Coronary artery (tissue), 2 donors: Measurements from ENCODE around the gene SMG7.

Experiments
- DNase-seq: peaks from one replicate; pipeline ENCODE4 v3.0.0-alpha.2; 2017; ENCODE audit warnings: low spot score
- H3K27ac ChIP-seq, 2 donors: fragments of 200-600 bp; sonication (generic); one replicate each; pipeline ENCODE4 v1.5.1; 2016 to 2019
- H3K4me3 ChIP-seq: fragments of 200-600 bp; sonication (generic); 2 replicates; pipeline ENCODE4 v1.5.1; 2016; ENCODE audit warnings: mild to moderate bottlenecking, moderate library complexity
- TF ChIP-seq, protein P1 (sequence below): fragments of 200-600 bp; sonication (generic); IDR thresholded peaks from one replicate; pipeline ENCODE4 v1.5.1; 2019; ENCODE audit warnings: antibody characterized with exemption

Gene SMG7

DNA sequence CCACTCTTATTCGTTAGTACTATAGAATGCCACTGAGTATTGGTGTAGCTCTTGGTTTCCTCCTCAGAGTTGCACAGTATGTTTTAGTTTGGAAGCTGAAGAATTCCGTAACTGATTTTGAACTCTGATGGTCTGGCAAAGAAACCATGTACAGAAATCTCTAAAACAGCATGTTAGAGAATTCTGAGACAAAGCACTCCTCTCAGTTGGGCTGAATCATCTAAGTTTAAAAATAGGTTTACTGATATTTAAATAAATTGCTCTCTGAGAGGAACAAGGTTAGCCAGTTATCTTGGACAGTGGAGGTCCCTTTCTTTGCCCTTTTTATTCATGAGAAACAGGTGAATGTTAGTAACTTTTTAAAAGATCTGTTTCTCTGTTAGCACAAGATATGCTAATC is 74.1 kb downstream of the SMG7 start:
- TF ChIP-seq, protein P1, sequence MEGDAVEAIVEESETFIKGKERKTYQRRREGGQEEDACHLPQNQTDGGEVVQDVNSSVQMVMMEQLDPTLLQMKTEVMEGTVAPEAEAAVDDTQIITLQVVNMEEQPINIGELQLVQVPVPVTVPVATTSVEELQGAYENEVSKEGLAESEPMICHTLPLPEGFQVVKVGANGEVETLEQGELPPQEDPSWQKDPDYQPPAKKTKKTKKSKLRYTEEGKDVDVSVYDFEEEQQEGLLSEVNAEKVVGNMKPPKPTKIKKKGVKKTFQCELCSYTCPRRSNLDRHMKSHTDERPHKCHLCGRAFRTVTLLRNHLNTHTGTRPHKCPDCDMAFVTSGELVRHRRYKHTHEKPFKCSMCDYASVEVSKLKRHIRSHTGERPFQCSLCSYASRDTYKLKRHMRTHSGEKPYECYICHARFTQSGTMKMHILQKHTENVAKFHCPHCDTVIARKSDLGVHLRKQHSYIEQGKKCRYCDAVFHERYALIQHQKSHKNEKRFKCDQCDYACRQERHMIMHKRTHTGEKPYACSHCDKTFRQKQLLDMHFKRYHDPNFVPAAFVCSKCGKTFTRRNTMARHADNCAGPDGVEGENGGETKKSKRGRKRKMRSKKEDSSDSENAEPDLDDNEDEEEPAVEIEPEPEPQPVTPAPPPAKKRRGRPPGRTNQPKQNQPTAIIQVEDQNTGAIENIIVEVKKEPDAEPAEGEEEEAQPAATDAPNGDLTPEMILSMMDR = no peak
- DNase-seq = no peak
- H3K4me3 ChIP-seq = no peak overlapping the region
- peak overlapping the region; percentile 23 to 70 for H3K27ac ChIP-seq

DNA sequence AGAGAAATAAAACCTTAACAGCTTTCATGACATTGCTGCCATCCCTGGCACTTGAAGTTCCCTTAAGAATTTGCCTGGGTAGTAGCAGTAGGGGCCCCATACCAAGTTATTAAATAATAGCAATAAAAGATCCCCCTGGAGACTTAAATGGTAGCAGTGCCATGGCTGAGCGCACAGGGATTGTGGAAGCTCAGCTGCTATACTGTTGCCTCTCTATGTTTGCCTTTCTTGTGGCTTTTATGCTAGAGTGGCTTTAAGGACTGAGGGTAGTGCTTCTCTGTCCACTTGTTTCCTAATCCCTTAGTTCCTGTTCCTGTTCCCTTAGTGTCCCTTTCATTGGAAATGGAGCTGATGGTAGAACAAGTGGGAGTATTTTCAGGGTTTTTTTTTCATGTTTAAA is 75.8 kb downstream of the SMG7 start:
- no peak for DNase-seq
- Histone ChIP-seq H3K27ac (no peak overlapping the region), H3K4me3 (no peak overlapping the region)
- TF ChIP-seq, protein P1 = no peak

DNA sequence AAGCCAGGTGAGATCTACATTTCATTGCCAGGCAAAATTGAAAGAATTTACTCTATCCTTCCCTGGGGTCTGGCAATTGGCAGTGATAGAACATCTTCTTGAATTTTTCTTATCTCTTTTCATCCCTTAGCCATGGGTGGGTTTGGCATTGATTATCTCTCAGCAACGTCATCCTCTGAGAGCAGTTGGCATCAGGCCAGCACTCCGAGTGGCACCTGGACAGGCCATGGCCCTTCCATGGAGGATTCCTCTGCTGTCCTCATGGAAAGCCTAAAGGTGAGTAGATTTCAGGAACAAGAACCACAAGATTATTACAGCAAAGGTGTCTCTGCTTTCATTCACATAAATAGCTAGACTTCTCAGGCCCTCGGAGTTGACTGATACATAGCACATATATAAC is 78.6 kb downstream of the SMG7 start:
- Histone ChIP-seq H3K27ac (no peak overlapping the region), H3K4me3 (no peak overlapping the region)
- DNase-seq = no peak
- TF ChIP-seq, protein P1 = no peak

DNA sequence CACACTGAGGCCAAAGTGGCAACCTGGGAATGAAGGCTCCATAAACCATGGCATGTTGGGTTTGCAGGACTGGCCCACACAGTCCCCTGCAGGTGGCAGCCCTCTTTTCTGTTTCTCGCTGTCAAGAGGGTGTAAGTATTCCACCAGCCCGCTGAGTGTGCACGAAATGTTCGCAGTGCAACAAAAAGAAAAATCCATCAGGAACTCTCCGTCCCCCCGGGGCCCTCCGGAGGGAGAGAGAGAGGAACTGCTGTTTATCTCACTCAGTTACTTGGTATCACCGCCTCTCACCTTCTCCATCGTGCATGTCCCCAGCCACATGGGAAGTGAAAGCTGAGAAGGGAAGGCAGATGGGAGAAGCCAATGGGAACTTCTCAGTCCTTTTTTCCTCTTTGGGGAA is 79.6 kb downstream of the SMG7 start:
- H3K27ac ChIP-seq = no peak overlapping the region
- H3K4me3 ChIP-seq = no peak overlapping the region
- DNase-seq = no peak
- TF ChIP-seq, protein P1 = no peak

DNA sequence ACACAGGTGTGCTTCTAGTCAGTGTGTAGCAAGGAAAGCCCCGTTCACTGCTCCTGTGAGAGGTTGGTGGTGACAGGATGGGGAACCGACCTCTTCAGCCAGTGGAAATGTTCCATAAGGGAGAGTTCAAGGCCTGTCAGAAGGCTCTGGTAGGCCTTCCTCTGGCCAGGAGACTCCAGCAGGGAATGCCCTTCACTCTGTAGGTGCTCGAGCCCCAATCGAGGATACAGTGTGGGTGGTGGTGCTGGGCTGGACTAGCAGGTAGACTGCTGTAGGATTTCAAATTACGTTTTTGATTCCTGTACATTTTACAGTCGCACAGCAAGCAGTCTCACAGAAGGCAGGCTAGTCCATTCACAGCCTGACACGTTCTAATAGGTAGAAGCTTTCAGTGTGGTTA is 80.1 kb downstream of the SMG7 start:
- Histone ChIP-seq H3K27ac (no peak overlapping the region), H3K4me3 (no peak overlapping the region)
- no peak for DNase-seq
- TF ChIP-seq, protein P1 = no peak

DNA sequence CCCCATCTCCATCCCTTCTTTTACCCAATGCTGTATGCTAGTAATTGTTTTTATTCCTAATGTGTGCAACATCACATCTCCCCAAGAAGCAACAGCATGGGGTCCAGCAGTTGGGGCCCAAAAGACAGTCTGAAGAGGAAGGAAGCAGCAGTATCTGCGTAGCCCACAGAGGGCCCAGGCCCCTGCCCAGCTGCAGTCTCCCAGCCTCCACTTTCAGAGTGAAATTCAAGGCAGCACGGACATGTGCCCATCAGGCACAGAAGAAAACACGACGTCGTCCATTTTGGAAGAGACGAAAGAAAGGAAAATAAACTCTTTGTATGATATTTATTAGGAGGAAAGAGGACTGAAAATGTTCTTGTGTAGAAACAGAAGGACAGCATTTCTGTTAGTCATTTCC is 80.6 kb downstream of the SMG7 start:
- DNase-seq = no peak
- TF ChIP-seq, protein P1 = no peak
- Histone ChIP-seq H3K27ac (no peak overlapping the region), H3K4me3 (no peak overlapping the region)

DNA sequence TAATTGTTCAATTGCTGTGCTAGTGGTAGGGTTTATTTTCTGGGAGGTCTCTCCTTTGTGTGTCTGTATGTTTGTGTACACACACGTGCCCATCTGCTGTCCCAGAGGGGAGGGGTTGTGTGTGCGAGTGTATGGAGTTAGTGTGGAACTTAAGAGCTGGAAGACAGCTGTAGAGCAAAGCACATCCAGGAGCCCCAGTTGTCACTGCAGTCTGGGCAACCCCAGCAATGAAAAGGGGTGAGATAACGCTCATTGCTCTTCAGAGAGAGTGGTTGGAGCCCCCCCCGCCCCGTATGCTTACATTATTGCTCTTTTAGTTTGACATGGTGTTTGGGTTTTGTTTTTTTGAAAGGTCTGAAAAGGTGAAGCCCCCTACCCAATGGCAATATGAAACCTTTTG is 81.0 kb downstream of the SMG7 start:
- no peak overlapping the region for H3K4me3 ChIP-seq
- no peak for DNase-seq
- TF ChIP-seq, protein P1 = no peak
- H3K27ac ChIP-seq = no peak overlapping the region
